Spleen (tissue), 11 donors: ENCODE results near the gene LDLRAD4. TPM values are rescaled to one million over a fixed set of nuclear protein-coding genes. Genes with fewer than 3 reads are reported as not detected.

Experiments
- DNase-seq: peaks from one replicate; pipeline ENCODE4 v3.0.0-alpha.2; 2020
- H3K27ac ChIP-seq, 8 donors: fragments of 200-600 bp; sonication (generic) in 7 of 8; 1 replicate in 4 of 8; 2 replicates in 4 of 8; pipeline versions ENCODE4 v1.5.0 to v1.8.0; 2016 to 2021; ENCODE audit warnings: inconsistent platforms in 4 of 8, mild to moderate bottlenecking in 4 of 8, moderate library complexity in 1 of 8
- H3K27me3 ChIP-seq, 7 donors: fragments of 200-600 bp; sonication (generic) in 6 of 7; replicated peaks in 1 of 7; 1 replicate in 4 of 7; 2 replicates in 3 of 7; pipeline versions ENCODE4 v1.5.0 to v1.8.0; 2016 to 2021; ENCODE audit warnings: inconsistent platforms in 3 of 7, mild to moderate bottlenecking in 1 of 7
- H3K36me3 ChIP-seq, 6 donors: fragments of 200-600 bp; sonication (generic) in 5 of 6; 1 replicate in 4 of 6; 2 replicates in 2 of 6; pipeline versions ENCODE4 v1.5.0 to v1.8.0; 2016 to 2021; ENCODE audit warnings: inconsistent platforms in 2 of 6
- H3K4me1 ChIP-seq, 6 donors: fragments of 200-600 bp; sonication (generic) in 5 of 6; 1 replicate in 3 of 6; 2 replicates in 3 of 6; pipeline versions ENCODE4 v1.5.0 to v1.8.0; 2016 to 2021; ENCODE audit warnings: inconsistent platforms in 3 of 6
- H3K4me3 ChIP-seq, 8 donors: fragments of 200-600 bp; sonication (generic) in 7 of 8; 1 replicate in 4 of 8; 2 replicates in 4 of 8; pipeline versions ENCODE4 v1.5.0 to v1.8.0; 2016 to 2021; ENCODE audit warnings: inconsistent platforms in 4 of 8, mild to moderate bottlenecking in 4 of 8, moderate library complexity in 2 of 8
- H3K9me3 ChIP-seq, 8 donors: fragments of 200-600 bp; sonication (generic) in 7 of 8; 1 replicate in 4 of 8; 2 replicates in 4 of 8; pipeline versions ENCODE4 v1.5.0 to v1.8.0; 2016 to 2021; ENCODE audit warnings: inconsistent platforms in 4 of 8
- POLR2A ChIP-seq, 3 donors: fragments of 450-650 bp; IDR thresholded peaks; one replicate each; pipeline ENCODE4 v1.5.1; 2017; ENCODE audit warnings: antibody characterized with exemption in 3 of 3, mild to moderate bottlenecking in 1 of 3
- POLR2AphosphoS5 ChIP-seq, 3 donors: sonication (generic); formaldehyde crosslinking; IDR thresholded peaks; one replicate each; pipeline ENCODE4 v1.5.1; 2017; ENCODE audit warnings: antibody characterized with exemption in 3 of 3
- WGBS, 5 donors: extraction: QIAGEN DNeasy Blood & Tissue Kit in 3 of 5; methylation state at CpG; one replicate each; pipeline versions ENCODE4 v1.1.5 to v1.1.7; 2013 to 2018; 5-methylcytosine and 5-hydroxymethylcytosine counted together
- intact Hi-C: fragments of 100-400 bp; cut with DNase I; formaldehyde crosslinking; loops from one replicate; pipeline ENCODE4 v1.15.0; 2023; ENCODE audit warnings: low total_unique reads
- polyA plus RNA-seq, 3 donors: library from polyadenylated mRNA; stranded (reverse); fragments of 200-250 nt; gene quantifications; one replicate each; pipeline ENCODE4 v1.2.1, GENCODE V29; 2013
- total RNA-seq, 7 donors: library from RNA; depleted of rRNA in 3 of 7; stranded (reverse); fragments of >200 nt in 3 of 7; fragmentation: NEBNext Ultra II Directional in 4 of 7; extraction: Animal tissue kit (Norgen Biotek cat#: 25700) in 4 of 7; gene quantifications; one replicate each; pipeline versions ENCODE4 v1.1.0 to v1.2.1, GENCODE V29; 2016 to 2021
- TF ChIP-seq, protein P1 (sequence below), 11 experiments: fragments of 200-600 bp in 7 of 11; fragments of 450-650 bp in 4 of 11; sonication (generic) in 4 of 11; IDR thresholded peaks in 8 of 11; conservative IDR thresholded peaks in 3 of 11; 1 replicate in 7 of 11; 2 replicates in 4 of 11; pipeline versions ENCODE4 v1.4.0 to v1.8.0; 2016 to 2021; ENCODE audit warnings: antibody characterized with exemption in 11 of 11, inconsistent platforms in 4 of 11, mild to moderate bottlenecking in 1 of 11
- donor health status: healthy with polysubstance abuse.
- donor health status: DM: no; HTN: no; CAD: no; lungs with moderate emphysema.
- donor health status: DM: no; HTN: no; CAD: no.
- donor health status: Bipolar disorder and iron deficiency.
- donor health status: healthy.
- donor health status: DM: no; HTN: no; CAD: no.
- donor health status: DM: yes; HTN: yes; CAD: no.

The LDLRAD4 gene
- total and polyA plus RNA-seq, 10 donors, result 4.5 to 80.8 (median 46.4) TPM

DNA sequence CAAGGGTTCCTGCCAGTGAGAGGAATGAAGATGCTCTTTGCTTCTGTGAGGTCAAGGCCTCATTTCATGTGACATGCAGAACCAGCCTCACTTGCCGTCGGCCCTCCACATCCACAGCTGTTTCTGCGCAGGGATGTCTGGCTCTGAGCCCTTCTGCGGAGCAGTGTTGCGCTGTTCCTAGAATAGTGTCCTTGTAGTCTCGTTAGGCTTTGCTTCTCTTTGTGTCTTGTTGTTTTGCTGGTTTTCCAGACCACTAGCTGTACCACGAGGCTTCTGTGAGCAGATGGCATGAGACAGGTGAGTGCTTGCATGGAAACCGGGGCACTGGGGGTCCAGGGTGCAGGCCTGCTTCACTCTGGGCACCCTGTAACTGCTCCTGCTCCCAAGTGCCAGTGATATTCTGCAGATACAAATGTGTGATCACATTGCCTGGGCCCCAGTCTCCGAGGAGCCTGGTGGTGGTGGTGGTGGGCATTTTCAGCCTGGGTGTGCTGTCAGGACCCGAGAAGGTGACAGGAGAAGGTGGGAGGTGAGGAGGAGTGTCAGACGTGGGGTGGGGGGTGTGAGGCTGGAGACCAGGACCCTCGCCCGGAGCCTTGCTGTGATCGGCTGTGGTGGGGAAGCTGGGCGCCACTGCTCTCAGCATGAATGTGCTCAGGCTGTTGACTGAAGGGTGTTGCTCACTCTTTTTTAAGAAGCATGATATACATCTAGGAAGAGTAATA lies 34.3 kb downstream of the LDLRAD4 start:
- WGBS, 5 donors, result 88 to 92% (median 92%) methylated on average over 15 of the region's 15 CpGs
- Histone ChIP-seq H3K4me3 (no peak overlapping the region), H3K4me1 (no peaks in the 10 kb centered on the region), H3K27ac (no peak overlapping the region), H3K27me3 (no peaks in the 10 kb centered on the region), H3K36me3 (no peaks in the 10 kb centered on the region), H3K9me3 (no peaks in the 10 kb centered on the region)
- TF ChIP-seq POLR2A (IDR thresholded peaks at IDR 0.05) (no peak), POLR2AphosphoS5 (IDR thresholded peaks at IDR 0.05) (no peak)
- DNase-seq, result peak; percentile 55
- intact Hi-C loops, result no loop called here

DNA sequence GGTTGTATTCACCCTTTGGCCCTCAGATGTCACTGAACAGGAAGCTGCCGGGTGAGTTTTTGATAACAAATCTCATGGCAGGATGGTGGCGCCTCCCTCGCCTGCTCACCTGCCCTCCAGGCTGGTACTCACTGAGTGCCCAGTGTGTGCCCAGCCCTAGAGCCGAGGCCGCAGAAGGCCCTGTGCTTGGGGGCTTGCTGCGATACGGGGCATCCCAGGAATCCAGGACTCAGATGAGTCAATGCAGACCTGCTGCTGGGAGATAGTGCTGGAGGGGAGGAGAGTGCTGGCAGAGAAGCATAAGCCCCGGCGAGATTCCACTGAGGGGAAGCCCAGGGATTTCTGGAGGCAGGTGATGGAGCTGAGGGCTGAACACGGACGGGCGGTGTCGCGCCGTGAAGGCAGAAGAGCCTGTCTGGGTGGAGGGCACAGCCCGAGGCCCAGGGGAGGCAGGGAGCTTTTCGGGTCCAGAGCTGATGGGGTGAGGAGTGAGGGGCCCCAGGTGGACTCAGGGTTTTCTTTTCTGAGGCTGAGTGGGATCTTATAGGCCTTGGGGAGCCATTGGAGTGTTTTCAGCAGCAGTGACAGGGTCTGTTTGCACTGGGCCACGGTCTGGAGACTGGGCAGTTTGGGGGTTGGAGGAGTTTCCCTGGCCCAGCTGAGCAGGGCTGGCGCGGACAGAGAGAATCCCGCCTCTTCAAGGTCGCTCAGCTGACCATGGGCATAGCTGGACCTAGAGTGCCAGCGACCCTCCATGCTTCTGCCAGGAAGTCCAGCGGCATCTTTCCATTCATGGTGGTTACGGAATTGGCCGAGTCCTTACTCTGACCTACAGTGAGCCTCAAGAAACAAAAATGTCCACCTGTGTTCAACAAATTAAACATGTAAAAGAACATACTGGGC lies 35.5 kb downstream of the LDLRAD4 start:
- no peaks in the 10 kb centered on the region for H3K27me3 ChIP-seq
- no peaks in the 10 kb centered on the region for H3K9me3 ChIP-seq
- H3K36me3 ChIP-seq, result no peaks in the 10 kb centered on the region
- WGBS, 5 donors, result 89 to 94% (median 93%) methylated on average over 25 to 26 of the region's 26 CpGs
- intact Hi-C loops, result no loop called here
- DNase-seq, result peak; percentile 41
- no peak overlapping the region for H3K4me3 ChIP-seq
- TF ChIP-seq, protein P1, sequence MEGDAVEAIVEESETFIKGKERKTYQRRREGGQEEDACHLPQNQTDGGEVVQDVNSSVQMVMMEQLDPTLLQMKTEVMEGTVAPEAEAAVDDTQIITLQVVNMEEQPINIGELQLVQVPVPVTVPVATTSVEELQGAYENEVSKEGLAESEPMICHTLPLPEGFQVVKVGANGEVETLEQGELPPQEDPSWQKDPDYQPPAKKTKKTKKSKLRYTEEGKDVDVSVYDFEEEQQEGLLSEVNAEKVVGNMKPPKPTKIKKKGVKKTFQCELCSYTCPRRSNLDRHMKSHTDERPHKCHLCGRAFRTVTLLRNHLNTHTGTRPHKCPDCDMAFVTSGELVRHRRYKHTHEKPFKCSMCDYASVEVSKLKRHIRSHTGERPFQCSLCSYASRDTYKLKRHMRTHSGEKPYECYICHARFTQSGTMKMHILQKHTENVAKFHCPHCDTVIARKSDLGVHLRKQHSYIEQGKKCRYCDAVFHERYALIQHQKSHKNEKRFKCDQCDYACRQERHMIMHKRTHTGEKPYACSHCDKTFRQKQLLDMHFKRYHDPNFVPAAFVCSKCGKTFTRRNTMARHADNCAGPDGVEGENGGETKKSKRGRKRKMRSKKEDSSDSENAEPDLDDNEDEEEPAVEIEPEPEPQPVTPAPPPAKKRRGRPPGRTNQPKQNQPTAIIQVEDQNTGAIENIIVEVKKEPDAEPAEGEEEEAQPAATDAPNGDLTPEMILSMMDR (IDR thresholded peaks at IDR 0.05 in 8 of 11, conservative IDR thresholded peaks at IDR 0.05 in 3 of 11), result no peak
- TF ChIP-seq POLR2AphosphoS5 (IDR thresholded peaks at IDR 0.05), result no peak
- no peak for TF ChIP-seq POLR2A (IDR thresholded peaks at IDR 0.05)
- H3K4me1 ChIP-seq, result peaks cover 0 to 8% (median 6%) of the 10 kb centered on the region in 6 donors
- H3K27ac ChIP-seq, result no peak overlapping the region

DNA sequence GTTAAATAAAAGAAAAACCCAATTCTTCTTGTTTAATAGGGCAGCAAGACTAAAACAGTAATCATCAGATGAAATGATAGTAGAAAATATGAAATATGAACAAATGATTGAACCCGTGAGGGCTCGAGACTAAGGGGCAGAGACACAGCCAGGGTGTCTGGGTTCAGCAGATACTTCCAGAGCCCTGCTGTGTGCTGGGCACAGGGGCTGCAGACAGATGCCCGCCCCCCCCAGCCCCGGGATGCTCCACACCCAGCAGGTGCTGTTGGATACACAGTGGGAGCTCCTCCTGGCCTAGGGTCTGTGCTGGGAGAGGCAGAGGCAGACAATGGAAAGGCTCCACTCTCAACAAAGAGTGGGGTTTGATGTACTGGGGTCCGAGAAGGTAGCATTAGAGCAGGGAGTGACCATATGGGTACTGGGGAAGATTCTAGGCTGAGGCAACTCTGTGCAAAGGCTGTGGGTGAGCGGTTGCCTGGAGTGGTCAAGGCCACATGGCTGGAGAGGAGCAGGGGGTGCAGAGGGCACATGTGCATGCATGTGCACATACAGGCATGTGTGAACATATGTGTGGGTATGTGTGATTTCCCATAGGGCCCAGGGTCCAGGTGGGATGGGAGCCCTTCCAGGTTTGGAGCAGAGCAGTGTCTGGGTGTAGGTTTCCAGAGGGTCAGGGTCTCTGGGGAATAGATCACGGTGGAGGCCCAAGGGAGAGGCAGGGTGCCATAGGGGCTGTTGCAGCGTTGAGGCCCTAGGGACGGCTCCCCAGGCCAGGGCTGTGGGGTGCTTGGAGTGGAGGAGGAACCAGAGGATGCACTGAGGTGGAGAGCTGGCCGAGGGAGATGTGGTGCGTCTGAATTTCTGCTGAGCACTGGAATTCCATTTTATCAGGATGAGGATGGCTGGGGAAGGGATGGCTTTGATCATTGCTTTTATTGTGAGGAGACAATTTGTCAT lies 36.7 kb downstream of the LDLRAD4 start:
- H3K4me3 ChIP-seq, result no peak overlapping the region
- H3K27me3 ChIP-seq, result no peaks in the 10 kb centered on the region
- H3K9me3 ChIP-seq, result no peaks in the 10 kb centered on the region
- H3K4me1 ChIP-seq, result peaks cover 9 to 21% (median 17%) of the 10 kb centered on the region in 6 donors
- DNase-seq, result peak; percentile 40
- WGBS, 5 donors, result 80 to 93% (median 90%) methylated on average over 11 of the region's 11 CpGs
- no peak overlapping the region for H3K27ac ChIP-seq
- no peak for TF ChIP-seq POLR2A (IDR thresholded peaks at IDR 0.05)
- TF ChIP-seq, protein P1 (IDR thresholded peaks at IDR 0.05 in 8 of 11, conservative IDR thresholded peaks at IDR 0.05 in 3 of 11), result no peak
- no peak for TF ChIP-seq POLR2AphosphoS5 (IDR thresholded peaks at IDR 0.05)
- intact Hi-C loops, result no loop called here
- no peaks in the 10 kb centered on the region for H3K36me3 ChIP-seq
